ENCODE measurements around the gene EXOC8.

DNA sequence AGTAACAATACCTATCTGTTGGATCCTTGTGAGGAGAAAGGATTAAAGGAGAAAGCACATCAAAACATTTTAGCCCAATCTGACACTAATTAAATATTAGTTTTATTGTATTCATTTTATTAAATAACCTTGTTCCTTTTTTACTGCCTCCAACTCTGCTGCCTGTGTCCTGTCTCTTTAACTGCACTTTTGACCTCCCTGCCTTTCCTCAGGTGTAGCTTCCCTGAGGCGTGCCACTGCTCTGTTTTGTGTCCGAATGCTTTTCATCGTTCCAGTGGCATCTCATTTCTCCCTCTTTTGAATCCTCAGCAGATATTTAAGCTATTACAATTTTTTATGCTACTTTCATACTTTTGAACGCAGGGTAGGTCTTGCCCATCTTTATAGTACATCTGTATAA is 10.8 kb upstream of the EXOC8 start:
- TF ChIP-seq CTCF (IDR thresholded peaks at IDR 0.05; ENCODE audit: low read length) (no peak), EZH2 (IDR thresholded peaks at IDR 0.05; ENCODE audit: borderline replicate concordance, low read length) (no peak)
